ENCODE results near the gene CIB4.

DNA sequence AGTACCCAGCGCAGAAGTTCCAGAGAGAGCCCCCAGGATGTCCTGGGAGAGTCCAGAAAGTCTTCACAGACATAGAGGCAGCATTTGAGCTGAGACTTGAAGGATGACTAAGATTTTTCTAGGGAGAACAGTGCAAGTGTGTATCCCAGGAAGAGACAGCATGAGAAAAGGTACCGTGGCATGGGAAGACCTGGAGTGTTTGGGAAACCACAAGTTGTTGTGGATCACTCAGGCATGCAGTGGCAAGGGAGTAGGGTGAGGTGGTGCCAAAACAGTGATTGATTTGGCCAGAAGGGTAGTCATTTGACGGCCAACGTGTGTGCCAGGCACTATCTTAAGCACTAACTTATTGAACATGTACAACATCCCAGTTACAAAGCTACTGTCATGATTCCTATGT is 26.9 kb upstream of the CIB4 start:
- TF ChIP-seq, protein P1, sequence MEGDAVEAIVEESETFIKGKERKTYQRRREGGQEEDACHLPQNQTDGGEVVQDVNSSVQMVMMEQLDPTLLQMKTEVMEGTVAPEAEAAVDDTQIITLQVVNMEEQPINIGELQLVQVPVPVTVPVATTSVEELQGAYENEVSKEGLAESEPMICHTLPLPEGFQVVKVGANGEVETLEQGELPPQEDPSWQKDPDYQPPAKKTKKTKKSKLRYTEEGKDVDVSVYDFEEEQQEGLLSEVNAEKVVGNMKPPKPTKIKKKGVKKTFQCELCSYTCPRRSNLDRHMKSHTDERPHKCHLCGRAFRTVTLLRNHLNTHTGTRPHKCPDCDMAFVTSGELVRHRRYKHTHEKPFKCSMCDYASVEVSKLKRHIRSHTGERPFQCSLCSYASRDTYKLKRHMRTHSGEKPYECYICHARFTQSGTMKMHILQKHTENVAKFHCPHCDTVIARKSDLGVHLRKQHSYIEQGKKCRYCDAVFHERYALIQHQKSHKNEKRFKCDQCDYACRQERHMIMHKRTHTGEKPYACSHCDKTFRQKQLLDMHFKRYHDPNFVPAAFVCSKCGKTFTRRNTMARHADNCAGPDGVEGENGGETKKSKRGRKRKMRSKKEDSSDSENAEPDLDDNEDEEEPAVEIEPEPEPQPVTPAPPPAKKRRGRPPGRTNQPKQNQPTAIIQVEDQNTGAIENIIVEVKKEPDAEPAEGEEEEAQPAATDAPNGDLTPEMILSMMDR (IDR thresholded peaks at IDR 0.05; ENCODE audit: poor library complexity): no peak
- no peak for TF ChIP-seq EZH2 (IDR thresholded peaks at IDR 0.05; ENCODE audit: borderline replicate concordance)

Measured in hepatocyte (in vitro differentiated cells).